ENCODE results near the gene PALLD.

GRCh38 chr4:168667921-168668320 is 171.1 kb downstream of the PALLD start:
- no peak for TF ChIP-seq CTCF (IDR thresholded peaks at IDR 0.05)
- TF ChIP-seq POLR2A (IDR thresholded peaks at IDR 0.05) = no peak

Data from right lobe of liver (tissue), 4 donors.